Nephron (organoid): ENCODE measurements around the gene CHPF2.

Source experiments
- H3K27ac Mint-ChIP-seq, 3 experiments: 2 replicates each; pipeline ENCODE4 v1.8.0; 2020; ENCODE audit warnings: mixed read lengths in 3 of 3, mild to moderate bottlenecking in 2 of 3, moderate library complexity in 1 of 3
- H3K27me3 Mint-ChIP-seq: 2 replicates; pipeline ENCODE4 v1.8.0; 2021; ENCODE audit warnings: low read depth, mild to moderate bottlenecking, moderate library complexity, mixed read lengths
- H3K36me3 Mint-ChIP-seq: 2 replicates; pipeline ENCODE4 v1.8.0; 2020; ENCODE audit warnings: low read depth, mixed read lengths
- H3K4me1 Mint-ChIP-seq: 2 replicates; pipeline ENCODE4 v1.8.0; 2020; ENCODE audit warnings: mixed read lengths
- H3K4me3 Mint-ChIP-seq, 3 experiments: 2 replicates each; pipeline ENCODE4 v1.8.0; 2020; ENCODE audit warnings: mild to moderate bottlenecking in 3 of 3, mixed read lengths in 3 of 3, moderate library complexity in 2 of 3
- H3K9me3 Mint-ChIP-seq: 2 replicates; pipeline ENCODE4 v1.8.0; 2020; ENCODE audit warnings: mixed read lengths
- TF ChIP-seq, protein P1 (sequence below), 3 experiments: fragments of 200-600 bp; sonication (generic); IDR thresholded peaks; one replicate each; pipeline ENCODE4 v1.5.0; 2021; ENCODE audit warnings: antibody characterized with exemption in 3 of 3; ENCODE audit not compliant: unreplicated experiment in 3 of 3

Gene CHPF2

DNA sequence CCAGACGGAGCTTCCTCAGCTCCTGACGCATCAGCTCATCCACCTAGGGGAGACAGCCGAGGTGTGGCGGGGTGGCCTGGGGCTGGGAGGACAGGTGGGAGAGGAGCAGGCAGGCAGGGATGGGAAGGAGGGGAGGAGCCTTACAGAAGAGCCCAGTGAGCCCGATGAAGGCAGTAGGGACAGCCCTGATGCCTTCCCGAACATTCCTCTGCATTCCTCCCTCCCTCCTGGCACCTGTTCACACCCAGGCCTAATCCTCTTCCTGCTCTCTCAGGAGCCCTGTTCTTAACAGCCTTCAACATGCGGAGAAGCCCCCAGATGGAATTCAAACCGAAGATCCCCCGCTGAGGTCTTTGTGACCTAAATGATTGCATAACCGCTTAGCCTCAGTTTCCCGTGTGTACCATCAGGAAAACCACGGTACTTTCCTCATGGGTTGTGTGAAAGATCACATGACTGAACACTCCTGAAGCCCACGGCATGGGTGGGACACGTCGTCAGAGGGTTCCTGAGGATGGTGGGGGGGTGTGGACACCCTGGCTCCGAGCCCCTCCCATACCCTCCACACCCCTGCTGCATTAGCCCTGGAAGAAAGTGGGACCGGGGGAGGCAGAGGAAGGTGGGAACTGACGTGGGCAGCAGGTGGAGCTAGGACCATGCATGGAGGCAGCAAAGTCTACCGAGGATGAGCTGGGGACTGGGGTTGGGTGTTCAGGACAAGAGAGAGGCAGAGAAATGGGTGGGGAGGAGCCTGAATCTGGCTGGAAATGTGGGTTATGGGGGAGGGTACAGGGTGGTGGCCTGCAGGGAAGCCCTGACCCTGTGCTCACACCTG lies 36.5 kb upstream of the CHPF2 start:
- no peaks in the 10 kb centered on the region for H3K9me3 Mint-ChIP-seq
- no peak overlapping the region for H3K4me3 Mint-ChIP-seq
- no peaks in the 10 kb centered on the region for H3K4me1 Mint-ChIP-seq
- no peak overlapping the region for H3K27ac Mint-ChIP-seq
- TF ChIP-seq, protein P1, sequence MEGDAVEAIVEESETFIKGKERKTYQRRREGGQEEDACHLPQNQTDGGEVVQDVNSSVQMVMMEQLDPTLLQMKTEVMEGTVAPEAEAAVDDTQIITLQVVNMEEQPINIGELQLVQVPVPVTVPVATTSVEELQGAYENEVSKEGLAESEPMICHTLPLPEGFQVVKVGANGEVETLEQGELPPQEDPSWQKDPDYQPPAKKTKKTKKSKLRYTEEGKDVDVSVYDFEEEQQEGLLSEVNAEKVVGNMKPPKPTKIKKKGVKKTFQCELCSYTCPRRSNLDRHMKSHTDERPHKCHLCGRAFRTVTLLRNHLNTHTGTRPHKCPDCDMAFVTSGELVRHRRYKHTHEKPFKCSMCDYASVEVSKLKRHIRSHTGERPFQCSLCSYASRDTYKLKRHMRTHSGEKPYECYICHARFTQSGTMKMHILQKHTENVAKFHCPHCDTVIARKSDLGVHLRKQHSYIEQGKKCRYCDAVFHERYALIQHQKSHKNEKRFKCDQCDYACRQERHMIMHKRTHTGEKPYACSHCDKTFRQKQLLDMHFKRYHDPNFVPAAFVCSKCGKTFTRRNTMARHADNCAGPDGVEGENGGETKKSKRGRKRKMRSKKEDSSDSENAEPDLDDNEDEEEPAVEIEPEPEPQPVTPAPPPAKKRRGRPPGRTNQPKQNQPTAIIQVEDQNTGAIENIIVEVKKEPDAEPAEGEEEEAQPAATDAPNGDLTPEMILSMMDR (IDR thresholded peaks at IDR 0.05; ENCODE audit: unreplicated experiment in 3 of 3) = no peak
- H3K36me3 Mint-ChIP-seq = no peaks in the 10 kb centered on the region
- peaks cover 17% of the 10 kb centered on the region for H3K27me3 Mint-ChIP-seq

DNA sequence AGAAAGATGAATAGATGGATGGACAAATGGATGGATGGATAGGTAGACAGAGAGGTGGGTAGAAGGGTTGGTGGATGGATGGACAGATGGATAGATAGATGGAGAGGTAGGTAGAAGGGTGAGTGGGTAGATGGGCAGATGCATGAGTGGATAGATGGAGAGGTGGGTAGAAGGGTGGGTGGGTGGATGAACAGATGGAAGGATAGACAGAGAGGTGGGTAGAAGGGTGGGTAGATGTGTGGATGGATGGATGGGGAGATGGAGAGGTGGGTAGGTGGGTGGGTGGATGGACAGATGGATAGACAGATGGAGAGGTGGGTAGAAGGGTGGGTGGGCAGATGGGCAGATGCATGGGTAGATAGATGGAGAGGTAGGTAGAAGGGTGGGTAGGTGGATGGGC lies 34.4 kb upstream of the CHPF2 start:
- no peak overlapping the region for H3K4me3 Mint-ChIP-seq
- no peaks in the 10 kb centered on the region for H3K4me1 Mint-ChIP-seq
- TF ChIP-seq, protein P1 (IDR thresholded peaks at IDR 0.05; ENCODE audit: unreplicated experiment in 3 of 3) = no peak
- no peaks in the 10 kb centered on the region for H3K9me3 Mint-ChIP-seq
- H3K27me3 Mint-ChIP-seq = peaks cover 13% of the 10 kb centered on the region
- no peak overlapping the region for H3K27ac Mint-ChIP-seq
- no peaks in the 10 kb centered on the region for H3K36me3 Mint-ChIP-seq

DNA sequence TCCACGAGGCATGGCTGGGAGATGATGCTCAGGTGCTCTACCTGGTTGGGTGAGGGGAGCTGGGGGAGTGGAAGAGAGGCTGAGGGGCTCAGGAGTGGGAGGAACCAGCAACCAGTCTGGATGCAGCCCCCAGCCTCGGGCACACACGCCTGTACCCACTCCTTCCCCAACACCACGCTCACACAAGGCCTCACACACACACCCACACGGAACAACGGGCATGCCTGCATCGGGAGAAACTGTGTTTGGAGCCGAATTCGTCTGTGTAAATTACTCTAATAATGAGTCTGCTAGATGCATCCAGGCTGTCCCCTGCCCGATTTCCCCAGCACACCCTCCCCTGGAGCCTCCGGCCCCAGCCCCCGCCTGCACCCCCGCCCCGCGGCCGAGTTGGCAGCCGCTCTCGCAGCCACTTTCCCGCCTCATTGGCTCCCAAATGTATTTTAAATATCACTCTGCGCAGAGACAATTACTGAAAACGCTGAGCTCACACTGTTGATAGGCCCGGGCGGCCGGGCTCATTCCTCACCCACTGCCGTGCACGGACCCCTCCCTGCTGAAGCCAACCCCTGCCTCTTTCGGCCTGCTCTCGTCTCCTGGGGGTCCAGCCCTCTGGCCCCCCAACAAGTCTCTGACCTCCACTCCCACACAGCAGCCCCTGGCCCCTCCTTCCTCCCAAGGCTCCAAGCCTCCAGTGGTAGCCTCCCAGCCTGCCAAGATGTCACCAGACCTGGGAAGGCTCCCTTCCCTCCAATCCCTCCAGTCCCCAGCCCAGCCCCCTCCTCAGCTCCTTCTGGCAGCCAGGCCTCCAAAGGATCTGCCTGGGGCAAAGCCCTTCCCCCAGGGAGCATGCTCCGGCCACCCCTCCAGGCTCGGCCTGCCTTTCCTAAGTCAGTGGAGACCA lies 33.1 kb upstream of the CHPF2 start:
- no peaks in the 10 kb centered on the region for H3K36me3 Mint-ChIP-seq
- H3K27me3 Mint-ChIP-seq = peaks cover 8% of the 10 kb centered on the region
- H3K4me1 Mint-ChIP-seq = no peaks in the 10 kb centered on the region
- no peaks in the 10 kb centered on the region for H3K9me3 Mint-ChIP-seq
- no peak overlapping the region for H3K27ac Mint-ChIP-seq
- TF ChIP-seq, protein P1 (IDR thresholded peaks at IDR 0.05; ENCODE audit: unreplicated experiment in 3 of 3) = no peak
- H3K4me3 Mint-ChIP-seq = no peak overlapping the region

DNA sequence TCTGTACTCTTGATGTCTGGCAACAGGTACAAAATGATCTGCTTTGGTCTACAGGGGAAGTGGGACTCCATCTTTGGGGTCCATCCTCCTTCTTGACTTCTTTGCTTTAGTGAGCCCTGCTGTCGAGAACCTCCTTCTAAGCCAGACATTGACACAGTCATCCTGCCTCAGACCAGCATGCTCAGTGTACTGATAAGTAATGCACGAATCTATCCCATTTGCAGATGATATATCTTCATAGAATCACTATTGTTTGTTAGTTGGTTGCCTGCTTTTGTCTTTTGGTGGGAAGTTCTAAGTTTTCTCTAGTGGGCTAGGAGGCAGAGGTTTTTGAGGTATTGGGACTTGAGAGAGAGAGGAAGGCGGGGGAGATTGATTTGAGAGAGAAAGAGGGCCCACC lies 30.9 kb upstream of the CHPF2 start:
- Mint-ChIP-seq H3K4me3 (no peak overlapping the region), H3K4me1 (no peaks in the 10 kb centered on the region), H3K9me3 (no peaks in the 10 kb centered on the region), H3K27ac (no peak overlapping the region), H3K27me3 (peaks cover 23% of the 10 kb centered on the region), H3K36me3 (no peaks in the 10 kb centered on the region)
- TF ChIP-seq, protein P1 (IDR thresholded peaks at IDR 0.05; ENCODE audit: unreplicated experiment in 3 of 3) = no peak

DNA sequence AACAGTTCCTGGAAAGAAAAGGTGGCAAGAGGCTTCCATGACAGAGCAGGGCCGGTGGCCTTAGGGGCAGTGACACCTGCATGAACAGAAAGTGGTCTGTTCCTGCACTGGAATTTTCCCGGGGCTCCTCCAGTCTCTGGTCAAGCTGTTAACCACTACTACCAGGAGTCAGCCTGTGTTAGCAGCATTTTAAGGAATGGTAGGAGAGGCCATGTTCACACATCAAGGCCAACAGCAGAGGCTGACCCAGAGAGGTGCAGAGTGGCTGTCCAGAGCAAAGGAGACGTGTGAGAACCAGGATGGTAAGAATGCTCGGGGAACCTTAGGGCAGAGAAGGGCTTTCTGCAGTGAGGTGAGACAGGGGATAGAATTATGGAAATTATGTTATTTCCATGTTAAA lies 30.5 kb upstream of the CHPF2 start:
- no peak overlapping the region for H3K27ac Mint-ChIP-seq
- H3K27me3 Mint-ChIP-seq = peaks cover 23% of the 10 kb centered on the region

More for the DNA sequence above, 30.5 kb upstream of the CHPF2 start:
- no peaks in the 10 kb centered on the region for H3K36me3 Mint-ChIP-seq
- TF ChIP-seq, protein P1 (IDR thresholded peaks at IDR 0.05; ENCODE audit: unreplicated experiment in 3 of 3) = no peak
- no peaks in the 10 kb centered on the region for H3K9me3 Mint-ChIP-seq
- no peaks in the 10 kb centered on the region for H3K4me1 Mint-ChIP-seq
- no peak overlapping the region for H3K4me3 Mint-ChIP-seq
